Skin of body (tissue), 2 donors: Measurements from ENCODE around the gene PDE4D. TPM values are rescaled to one million over a fixed set of nuclear protein-coding genes. Genes with fewer than 3 reads are reported as not detected.
A peak's percentile ranks its signal among the peaks of the same experiment; 100 is the strongest.

Experiments
- DNase-seq: peaks from one replicate; lab custom pipeline; 2025; lab: John Stamatoyannopoulos, UW
- total RNA-seq: library from RNA; depleted of rRNA; stranded (reverse); fragments of >200 nt; gene quantifications from one replicate; pipeline ENCODE4 v1.2.3, GENCODE V29; 2014

The PDE4D gene
- total RNA-seq, 1 donor from 2014 or later: 39.7 TPM

DNA sequence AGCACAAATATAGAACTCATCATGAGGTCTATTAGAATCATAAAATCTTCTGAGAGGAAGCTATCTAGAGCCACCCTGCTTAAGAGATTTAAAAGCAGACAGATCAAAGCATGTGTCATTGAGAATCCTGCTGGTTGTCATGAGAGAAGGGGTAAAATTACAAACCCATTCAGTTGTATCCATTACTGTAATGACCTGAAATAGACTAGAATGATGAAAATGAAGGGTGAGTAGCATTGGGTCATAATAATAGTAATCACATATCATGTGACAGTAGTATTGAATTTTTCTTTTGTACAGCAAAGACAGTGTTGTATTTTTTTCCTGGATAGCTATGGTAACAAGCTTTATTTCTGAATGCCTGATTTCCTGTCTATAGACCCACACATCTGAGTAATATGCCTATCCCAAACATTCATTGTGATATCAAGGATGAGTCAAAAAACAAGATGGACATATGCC, 149.0 kb downstream of the PDE4D start:
- DNase-seq: peak; percentile 5

DNA sequence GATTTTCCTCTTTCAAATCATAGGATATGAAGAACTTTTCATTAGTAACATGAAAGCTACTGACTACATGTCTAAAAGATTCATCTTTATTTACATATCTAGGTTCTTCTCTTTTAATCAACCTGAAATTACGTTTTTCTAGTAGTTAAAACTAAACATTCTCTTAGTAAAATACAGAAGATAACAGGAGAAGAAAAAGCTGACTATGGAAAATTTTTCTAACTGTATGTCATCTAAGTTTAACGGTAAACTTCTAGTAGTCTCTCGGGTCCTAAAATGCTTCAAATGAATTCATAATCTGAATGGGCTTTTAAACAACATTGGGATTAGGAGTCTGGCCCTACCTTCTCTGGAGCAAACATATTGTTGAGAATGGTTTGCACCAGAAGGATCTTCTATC, 151.9 kb downstream of the PDE4D start:
- no peak for DNase-seq

DNA sequence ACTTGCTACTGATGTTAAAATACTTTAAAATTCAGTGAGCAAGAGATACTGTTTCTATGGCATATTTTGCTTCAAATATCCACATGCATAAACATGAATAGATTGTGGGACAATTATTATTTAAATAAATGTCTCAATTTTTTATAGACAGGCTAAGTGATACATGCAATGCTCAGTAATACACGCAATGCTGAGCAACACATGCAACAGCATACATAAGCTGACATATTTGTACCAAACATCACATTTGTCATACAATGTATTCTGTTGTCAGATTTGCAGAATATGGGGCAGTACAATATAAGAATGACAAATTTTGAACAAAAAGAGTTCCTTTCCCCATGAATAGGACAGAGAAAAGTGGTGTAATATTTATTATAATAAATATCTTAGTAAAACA, 155.5 kb downstream of the PDE4D start:
- no peak for DNase-seq

DNA sequence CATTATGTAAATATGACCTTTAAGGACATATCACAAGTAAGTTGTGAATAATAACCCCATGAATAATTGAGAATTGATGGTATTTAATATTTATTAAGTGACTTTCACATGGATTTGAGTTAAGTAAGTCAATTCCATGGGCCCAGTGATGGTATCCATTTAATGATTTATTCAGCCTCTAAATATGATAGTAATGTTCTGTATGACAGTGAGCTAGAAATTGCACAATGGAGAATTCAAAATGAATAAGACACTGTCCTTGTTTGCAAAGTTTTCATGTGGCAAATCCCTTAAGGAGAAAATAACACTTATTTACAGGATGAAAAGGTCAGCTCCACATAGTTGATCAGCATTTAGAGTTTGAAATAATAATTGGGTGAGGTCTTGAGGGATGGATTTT, 160.7 kb downstream of the PDE4D start:
- no peak for DNase-seq

DNA sequence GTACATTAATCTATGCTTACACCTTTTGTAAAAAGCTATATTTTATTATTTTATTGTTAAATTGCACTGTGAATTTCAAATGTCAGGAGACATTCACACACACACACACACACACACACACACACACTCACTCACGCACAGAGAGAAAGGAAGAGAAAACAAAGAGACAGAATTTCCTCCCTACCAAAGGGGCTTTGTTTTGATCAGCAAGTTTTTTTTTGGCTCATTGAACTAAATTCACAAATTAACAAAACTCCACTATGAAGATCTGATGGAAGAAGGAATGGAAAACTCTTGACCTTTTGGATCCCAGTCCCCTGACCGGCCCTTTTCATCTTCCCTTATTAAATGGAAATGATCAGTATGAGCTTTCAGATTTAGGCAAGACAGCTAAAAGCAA, 161.2 kb downstream of the PDE4D start:
- no peak for DNase-seq

DNA sequence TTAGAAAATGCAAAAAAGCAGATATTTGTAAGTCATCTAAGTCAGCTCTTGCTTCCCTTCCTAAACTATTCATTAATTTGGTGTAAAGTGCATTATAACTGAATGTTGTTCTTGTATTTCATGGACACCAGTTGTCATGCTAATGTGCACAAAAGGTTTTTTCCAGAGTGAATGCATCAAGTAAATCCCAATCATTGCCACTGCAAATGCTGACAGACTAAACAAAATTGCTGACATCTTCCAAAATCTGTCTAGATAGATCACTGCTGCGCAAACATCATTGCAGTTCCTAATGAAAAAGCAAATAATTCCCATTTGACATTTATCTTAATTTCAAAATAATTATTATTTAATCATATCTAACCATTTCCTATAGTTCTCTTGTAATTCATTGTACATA, 161.7 kb downstream of the PDE4D start:
- DNase-seq: no peak

DNA sequence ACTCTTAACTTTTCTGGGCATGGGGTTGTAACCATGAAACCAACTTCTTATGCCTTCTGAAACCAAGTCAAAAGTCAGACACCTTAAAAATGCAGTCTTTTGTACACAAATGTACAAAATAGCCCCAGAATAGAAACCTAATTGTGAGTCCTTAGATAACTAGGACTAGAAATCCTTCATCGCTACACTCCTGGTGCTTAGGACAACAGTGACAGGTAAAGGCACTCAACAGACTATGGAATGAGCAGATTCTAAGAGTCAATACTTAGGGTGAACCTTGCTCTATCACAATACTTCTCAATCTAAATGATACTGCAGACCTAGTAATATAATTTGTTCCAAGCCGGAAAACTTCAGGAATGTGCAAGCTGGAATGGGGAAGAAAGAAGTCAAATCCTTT, 163.7 kb downstream of the PDE4D start:
- no peak for DNase-seq

DNA sequence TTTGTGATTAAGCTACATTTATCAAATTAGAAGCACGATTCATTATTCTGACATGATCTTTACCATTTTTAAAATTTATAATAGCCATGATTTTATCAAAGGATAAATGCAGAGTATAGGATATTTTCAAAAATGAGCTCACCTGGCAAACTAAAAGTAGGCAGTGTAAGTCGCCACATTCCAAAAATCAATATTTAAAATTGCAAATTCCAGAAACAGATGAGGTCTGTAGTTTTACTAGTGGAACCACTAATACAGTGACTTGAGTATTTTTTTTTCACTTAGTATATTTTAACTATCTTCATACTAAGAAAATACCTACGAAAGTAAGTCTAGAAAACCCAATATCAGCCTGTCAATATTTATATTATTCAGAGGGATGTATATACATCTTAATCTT, 164.2 kb downstream of the PDE4D start:
- DNase-seq: no peak

DNA sequence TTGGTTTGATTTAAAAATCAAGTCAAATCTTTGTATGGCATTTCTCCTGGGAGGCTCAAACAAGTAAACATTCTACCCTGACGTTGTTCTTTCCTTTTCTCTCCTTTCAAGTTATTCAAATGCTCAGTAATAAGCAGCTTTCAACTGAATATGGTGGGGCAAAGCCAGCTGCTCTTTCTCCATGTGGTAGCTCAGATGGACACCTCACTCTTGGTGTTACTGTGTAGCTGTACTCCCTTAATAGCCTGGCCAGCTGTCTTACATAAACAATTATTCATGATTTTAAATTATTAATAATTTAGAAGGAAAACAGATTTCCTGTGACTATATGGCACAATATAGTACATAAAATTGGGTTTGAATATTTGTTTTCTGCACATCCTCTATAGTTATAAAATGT, 165.2 kb downstream of the PDE4D start:
- no peak for DNase-seq

DNA sequence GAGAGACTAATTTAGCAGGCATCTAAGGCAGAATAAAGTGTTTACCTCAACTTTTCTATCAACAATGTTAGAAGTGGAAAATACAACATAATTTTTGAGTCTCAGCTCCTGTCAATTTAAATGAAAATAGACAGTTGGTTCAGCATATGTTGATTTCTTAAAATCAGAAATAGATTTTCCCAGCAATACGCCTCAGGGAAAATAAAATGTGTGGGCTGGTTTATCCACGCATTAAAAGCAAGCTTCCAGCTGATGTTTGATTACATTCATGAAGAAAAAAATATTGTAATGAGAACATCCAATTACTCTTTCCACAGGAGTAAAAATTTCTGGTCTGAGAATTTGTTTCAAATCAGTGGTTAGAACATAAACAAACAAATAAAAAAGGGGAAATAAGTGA, 166.3 kb downstream of the PDE4D start:
- no peak for DNase-seq

DNA sequence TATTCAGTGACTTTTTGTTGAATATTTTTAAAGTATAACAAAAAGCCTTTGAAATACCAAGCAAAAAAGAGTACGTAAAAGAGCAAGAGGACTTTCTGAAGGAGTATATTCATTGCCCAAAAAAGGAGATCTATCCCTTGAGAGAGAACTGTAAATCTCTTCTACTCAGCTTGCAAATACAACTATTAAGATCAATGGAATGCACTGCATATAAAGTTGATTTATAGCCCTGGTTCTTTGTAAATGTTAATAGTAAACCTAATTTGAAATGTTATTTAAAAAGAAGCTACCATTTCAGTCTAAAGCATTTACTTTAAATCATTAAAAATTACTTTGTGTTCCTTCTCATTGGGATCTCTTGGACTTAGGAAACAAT, 168.1 kb downstream of the PDE4D start:
- DNase-seq: no peak

DNA sequence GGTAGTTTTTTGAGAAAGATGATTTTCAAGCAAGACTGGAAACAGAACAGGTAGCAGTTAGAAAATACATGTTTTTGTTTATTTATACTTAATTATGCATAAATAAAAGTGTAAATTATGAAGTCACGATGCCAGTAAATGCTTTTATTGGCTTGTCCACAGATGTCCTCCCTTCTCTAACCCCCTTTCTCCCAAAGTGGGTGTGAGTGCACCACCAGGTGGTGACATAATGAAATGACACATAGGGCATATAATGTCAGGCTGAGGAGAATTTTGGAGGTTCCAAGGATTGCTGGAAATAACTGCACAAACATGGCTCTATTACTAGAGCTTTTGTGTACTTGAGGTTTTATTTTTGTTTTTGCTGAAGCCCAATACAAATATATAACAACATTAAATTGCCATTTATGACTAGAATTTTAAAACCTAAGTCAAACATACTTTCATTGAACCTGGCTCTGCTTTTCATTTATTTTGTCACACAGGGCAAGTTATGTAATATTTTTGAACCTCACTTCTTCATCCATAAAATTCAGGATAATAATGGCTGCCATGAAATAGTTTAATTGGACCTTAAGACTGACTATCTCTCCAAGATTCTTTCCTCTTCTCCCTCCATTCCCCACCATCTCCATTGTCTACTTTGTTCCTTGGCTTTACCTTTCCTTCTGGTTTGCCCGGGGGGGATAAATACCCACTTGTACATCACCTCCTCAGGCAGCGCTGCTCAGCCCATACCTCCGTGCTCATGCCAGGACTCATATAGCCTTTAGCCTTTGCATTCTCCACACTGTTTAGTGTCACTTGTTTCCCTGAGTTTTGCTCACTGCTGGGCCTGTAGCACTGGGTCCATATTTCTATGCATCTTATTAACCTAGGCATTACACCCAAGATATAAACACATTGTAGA, 168.8 kb downstream of the PDE4D start:
- DNase-seq: no peak

DNA sequence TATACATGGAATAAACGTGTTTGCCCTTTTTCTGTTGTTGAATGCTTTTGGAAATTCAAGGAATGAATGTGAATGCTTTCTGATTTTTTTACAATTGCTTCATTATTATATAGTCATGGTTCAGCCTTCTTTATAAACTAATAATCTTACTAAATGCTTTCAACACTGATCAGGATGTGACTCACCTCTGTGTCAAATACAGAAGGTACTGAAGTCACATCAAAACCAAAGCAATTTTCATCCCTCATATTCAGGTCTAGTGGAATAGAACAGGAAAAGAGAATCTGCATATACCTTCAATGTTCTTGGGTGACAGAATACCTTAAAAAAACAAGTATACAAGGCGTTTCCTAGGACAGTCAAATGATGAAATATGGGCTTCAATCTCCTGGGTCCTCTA, 170.7 kb downstream of the PDE4D start:
- no peak for DNase-seq

DNA sequence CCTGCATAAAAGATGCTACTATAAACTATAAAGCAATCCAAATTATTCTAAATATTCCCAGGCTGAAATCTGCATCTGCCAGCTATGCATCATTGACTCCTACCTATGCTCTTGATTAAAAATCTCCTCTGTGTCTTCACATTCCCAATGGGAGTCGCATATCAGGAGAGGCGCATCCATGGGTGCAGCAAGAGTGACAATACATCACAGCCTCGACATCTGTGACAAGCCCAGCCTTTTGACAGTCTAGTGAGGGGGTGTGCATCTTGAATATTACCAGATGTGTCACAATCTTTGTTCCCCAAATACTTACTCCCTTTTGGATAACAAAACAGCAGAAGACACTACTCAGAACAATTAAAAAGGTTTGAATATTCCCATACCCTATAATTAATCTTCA, 171.8 kb downstream of the PDE4D start:
- no peak for DNase-seq

DNA sequence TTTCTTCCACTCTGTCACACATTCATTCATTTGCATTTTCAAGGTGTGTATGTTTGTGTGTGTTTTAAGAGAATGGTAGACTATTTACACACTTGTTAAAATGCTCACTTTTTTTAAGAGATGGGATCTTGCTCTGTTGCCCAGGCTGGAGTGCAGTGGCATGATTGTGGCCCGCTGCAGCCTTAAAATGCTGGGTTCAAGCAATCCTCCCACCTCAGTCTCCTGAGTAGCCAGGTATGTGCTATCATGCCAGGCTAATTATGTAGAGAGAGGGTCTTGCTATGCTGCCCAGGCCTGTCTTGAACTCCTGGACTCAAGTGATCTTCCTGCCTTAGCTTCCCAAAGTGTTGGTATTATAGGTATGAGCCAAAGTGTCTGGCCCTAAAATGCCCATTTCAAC, 173.5 kb downstream of the PDE4D start:
- no peak for DNase-seq

DNA sequence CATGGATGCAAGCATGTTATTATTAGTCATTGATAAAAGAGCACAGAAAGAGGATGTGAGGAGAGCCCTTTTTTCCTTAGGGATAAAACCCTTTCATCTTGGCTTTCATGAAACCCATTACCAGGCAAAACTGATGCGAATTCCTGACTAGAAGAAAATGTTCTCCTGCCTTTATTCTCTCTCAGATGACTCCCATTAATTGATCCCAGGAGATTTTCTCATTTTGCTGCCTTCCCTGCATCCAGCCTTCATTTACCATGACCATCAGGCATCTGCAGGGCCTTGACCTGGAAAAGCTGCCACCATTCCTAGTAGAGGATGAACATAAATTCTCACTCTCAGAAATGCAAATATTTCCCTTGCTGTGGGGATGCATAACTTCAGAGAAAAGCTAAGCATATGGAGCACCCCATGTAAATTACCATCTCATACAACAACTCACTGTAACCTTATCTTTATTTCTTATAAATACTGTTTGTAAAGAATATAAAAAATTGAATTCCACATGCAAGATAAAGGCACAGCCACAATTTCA, 176.5 kb downstream of the PDE4D start:
- DNase-seq: no peak

DNA sequence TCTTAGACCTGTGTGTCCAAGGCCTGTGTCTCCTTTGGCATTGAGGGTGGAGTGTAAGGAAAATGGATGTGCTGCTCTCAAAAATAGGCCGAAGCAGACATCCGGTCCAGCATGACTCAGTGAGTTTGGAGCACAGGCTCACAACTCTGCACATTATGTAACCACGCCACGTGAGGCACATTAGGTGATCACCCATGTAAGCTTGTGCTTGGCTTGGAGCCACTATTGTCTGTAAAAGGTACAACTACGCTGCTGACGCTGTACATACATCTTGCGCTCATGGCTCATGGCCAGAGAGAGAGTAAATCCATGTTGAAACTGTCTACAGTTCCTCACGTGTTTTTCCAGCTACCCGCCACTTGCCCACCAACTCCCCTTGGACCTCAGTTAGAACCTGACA, 177.5 kb downstream of the PDE4D start:
- no peak for DNase-seq

DNA sequence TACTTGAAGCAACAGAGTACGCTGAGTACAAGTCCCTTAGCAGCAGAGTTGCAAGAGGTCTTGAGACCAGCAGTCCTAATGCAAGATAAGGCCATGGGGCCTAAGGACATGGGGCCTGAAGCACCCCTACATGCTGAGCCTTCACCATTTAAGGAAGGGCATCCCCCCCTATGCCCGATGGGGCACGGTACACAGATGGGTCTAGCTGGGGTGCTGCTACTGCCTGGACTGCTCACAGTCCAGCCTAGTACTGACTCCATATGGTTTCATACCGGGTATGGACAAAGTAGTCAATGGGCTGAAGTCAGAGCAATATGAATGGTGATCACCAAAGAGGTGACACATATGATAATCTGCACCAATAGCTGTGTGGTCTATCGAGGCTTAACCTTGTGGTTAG, 178.3 kb downstream of the PDE4D start:
- DNase-seq: no peak

DNA sequence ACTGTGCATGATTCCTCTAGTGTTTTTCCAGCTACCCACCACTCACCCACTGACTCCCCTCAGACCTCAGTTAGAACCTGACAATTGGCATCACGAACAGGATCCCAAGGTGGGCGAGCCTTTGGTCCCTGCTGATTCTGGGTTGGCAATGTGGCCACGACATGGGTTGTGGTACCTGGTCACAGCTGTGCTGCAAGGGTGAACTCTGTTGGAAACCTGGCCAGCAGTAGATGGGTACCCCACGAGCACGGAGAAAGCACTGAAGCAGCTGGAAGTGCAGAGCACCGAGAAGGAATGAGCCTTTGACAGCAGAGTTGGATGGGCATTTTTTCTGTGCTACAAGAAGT, 180.1 kb downstream of the PDE4D start:
- DNase-seq: no peak

DNA sequence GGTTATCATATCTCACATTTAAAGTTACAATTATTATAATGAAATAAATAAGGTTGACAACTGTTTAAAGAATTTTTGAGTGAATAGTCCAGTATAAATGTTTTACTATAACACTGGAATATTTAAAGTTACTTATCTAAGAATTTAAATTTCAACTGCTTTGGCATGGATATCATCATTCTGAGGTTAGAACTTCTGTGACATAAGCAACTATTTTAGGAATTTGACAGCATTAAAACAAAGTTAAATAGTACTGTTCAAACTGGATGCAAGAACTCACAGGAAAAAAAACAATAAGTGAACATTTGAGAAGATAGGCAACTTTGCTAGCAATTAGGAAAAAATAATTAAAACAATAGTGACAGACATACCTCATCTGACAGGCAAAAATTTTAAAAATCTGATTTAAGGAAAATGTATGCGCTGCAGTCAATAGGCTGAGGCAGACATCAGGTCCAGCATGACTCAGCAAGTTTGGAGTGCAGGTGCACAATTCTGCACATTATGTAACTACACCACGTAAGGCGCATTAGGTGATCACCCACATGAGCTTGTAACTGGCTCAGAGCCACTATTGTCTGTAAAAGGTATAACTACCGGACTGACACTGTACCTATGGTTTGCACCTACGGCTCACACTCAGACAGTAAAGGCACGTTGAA, 180.6 kb downstream of the PDE4D start:
- no peak for DNase-seq

DNA sequence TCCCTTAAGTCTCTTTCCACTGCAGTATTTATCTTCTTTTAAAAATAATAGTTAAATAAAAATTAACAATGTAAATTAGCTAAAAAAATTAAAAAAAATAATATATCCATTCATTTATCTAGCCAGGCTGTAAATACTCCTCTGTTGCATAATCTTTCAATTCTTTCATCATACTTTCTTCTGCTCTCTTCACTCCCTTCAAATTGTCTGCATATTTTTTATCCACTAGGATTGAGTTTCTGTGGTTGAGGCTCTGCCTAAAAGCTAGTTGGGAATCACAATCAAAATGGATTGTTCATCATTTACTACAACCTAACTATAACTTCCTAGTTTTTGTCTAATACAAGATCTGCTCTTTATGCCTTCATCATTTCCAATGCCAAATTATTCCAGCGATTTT, 182.2 kb downstream of the PDE4D start:
- DNase-seq: no peak

DNA sequence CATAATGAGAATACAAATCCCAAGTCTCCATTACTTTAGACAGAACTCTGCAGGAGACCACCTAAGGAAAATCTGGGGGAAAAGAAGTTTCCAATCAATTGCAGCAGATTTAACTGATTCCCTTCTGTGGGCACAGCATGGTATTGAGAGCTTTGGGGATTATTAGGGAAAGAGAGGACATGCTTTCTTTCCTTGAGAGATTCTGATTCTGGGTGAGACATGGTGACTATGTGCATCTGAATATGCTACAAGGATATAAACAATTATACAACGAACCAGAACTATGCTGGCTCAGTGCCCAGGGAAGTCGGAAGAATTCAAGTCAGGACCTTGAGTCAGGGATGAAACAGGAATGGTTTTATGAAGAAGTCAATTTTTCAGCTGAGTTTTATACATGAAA, 183.7 kb downstream of the PDE4D start:
- DNase-seq: peak; percentile 20

DNA sequence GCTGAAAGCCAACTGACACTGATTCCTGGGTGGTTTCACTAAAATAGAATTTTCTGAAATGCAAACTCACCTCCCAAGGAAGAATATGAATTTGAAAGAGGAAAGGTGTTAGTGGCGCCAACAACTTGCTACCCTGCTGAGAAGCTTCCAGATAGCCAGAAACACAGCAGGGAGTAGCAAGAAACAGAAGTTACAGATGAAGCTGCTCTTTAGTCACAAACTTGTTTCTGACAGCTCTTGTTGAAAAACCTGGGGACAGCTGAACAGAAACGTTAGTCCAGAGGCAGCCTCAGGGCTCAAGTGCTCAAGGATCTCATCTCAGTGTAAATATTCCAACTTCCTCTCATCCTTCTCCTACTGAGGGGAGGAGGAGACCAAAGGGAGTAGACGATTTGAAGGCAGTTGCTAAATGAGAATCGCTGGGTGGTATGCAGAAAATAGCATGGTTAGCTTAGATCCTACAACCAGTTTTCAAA, 184.1 kb downstream of the PDE4D start:
- DNase-seq: no peak
